PC-3 (cell line): ENCODE results near the gene APCDD1L. TPM values are rescaled to one million over a fixed set of nuclear protein-coding genes. Genes with fewer than 3 reads are reported as not detected.

ENCODE experiments used
- ATAC-seq: fragments of 200-7000 bp; cut with Tn5 transposase; 2 replicates; pipeline ENCODE4 v1.9.1; 2020; ENCODE audit warnings: mild to moderate bottlenecking, moderate library complexity
- BruUV-seq: library from RNA; stranded (reverse); fragments of 400-500 nt; replicated peaks from 2 replicates; lab custom pipeline; 2021; lab: Mats Ljungman, UMichigan
- CTCF ChIA-PET: fragments of 300-600 bp; sonication (Branson Sonifier 250); formaldehyde crosslinking; loops from one replicate; lab custom pipeline; 2022; ENCODE audit warnings: antibody characterized with exemption; lab: Charles Lee
- POLR2A ChIA-PET: fragments of 300-600 bp; sonication (Branson Sonifier 250); formaldehyde crosslinking; loops from one replicate; lab custom pipeline; 2022; ENCODE audit warnings: antibody characterized with exemption; ENCODE audit not compliant: unreplicated experiment; lab: Charles Lee
- DNase-seq: peaks from one replicate; pipeline ENCODE4 v3.0.0-alpha.2; 2015
- H2AFZ ChIP-seq: fragments of 300-600 bp; sonication (generic); 2 replicates; pipeline ENCODE4 v1.6.0; 2016; ENCODE audit warnings: antibody characterized with exemption, low read length
- H3F3A ChIP-seq: fragments of 300-600 bp; sonication (generic); one replicate; pipeline ENCODE4 v1.6.0; 2017; ENCODE audit warnings: antibody characterized with exemption, low read length, control low read depth, mild to moderate bottlenecking; ENCODE audit not compliant: unreplicated experiment
- H3K27ac ChIP-seq: fragments of 300-600 bp; sonication (generic); 2 replicates; pipeline ENCODE4 v1.5.1; 2016; ENCODE audit warnings: mild to moderate bottlenecking, low read length
- H3K27me3 ChIP-seq: fragments of 300-600 bp; sonication (generic); 2 replicates; pipeline ENCODE4 v1.6.1; 2016; ENCODE audit warnings: low read length, mixed read lengths
- H3K36me3 ChIP-seq: fragments of 300-600 bp; sonication (generic); 2 replicates; pipeline ENCODE4 v1.6.1; 2016; ENCODE audit warnings: low read depth, mixed run types, low read length, mixed read lengths
- H3K4me1 ChIP-seq: fragments of 300-600 bp; sonication (generic); 2 replicates; pipeline ENCODE4 v1.5.1; 2016; ENCODE audit warnings: low read length; ENCODE audit not compliant: insufficient read depth
- H3K4me2 ChIP-seq: fragments of 300-600 bp; sonication (generic); 2 replicates; pipeline ENCODE4 v1.6.0; 2016; ENCODE audit warnings: low read length
- H3K4me3 ChIP-seq: fragments of 300-600 bp; sonication (generic); 2 replicates; pipeline ENCODE4 v1.5.1; 2016; ENCODE audit warnings: mild to moderate bottlenecking, low read length, mixed read lengths
- H3K79me2 ChIP-seq: fragments of 300-600 bp; sonication (generic); 2 replicates; pipeline ENCODE4 v1.6.1; 2017; ENCODE audit warnings: low read length, mixed read lengths
- H3K9ac ChIP-seq: fragments of 300-600 bp; sonication (generic); 2 replicates; pipeline ENCODE4 v1.6.0; 2016; ENCODE audit warnings: mild to moderate bottlenecking, low read length
- H3K9me2 ChIP-seq: fragments of 300-600 bp; sonication (generic); replicated peaks from 2 replicates; pipeline ENCODE4 v1.6.1; 2016; ENCODE audit warnings: mixed run types, low read length, mixed read lengths
- H3K9me3 ChIP-seq: fragments of 300-600 bp; sonication (generic); 2 replicates; pipeline ENCODE4 v1.6.1; 2016; ENCODE audit warnings: low read length, mixed read lengths
- H4K20me1 ChIP-seq: fragments of 300-600 bp; sonication (generic); 2 replicates; pipeline ENCODE4 v1.6.1; 2016; ENCODE audit warnings: low read length, mixed read lengths
- EZH2 ChIP-seq: fragments of 300-600 bp; sonication (generic); IDR thresholded peaks from one replicate; pipeline ENCODE4 v1.6.1; 2017; ENCODE audit warnings: antibody characterized with exemption, mild to moderate bottlenecking, low read length; ENCODE audit not compliant: unreplicated experiment
- EZH2phosphoT487 ChIP-seq: fragments of 300-600 bp; sonication (generic); IDR thresholded peaks from 2 replicates; pipeline ENCODE4 v1.6.1; 2018; ENCODE audit warnings: mild to moderate bottlenecking, antibody characterized with exemption, low read length, borderline replicate concordance
- intact Hi-C: fragments of 100-400 bp; cut with micrococcal nuclease; formaldehyde crosslinking; loops from 2 replicates; pipeline ENCODE4 v1.9.0; 2023
- total RNA-seq: library from RNA; depleted of rRNA; stranded (reverse); fragments of >200 nt; gene quantifications from 2 replicates; pipeline ENCODE4 v1.2.3, GENCODE V29; 2014
- TF ChIP-seq, protein P1 (sequence below): fragments of 300-600 bp; sonication (generic); conservative IDR thresholded peaks from 2 replicates; pipeline ENCODE4 v1.5.1; 2017; ENCODE audit warnings: antibody characterized with exemption, low read depth, mild to moderate bottlenecking, low read length

The APCDD1L gene
- total RNA-seq, 1 experiment from 2014 or later, result 2.0 TPM

DNA sequence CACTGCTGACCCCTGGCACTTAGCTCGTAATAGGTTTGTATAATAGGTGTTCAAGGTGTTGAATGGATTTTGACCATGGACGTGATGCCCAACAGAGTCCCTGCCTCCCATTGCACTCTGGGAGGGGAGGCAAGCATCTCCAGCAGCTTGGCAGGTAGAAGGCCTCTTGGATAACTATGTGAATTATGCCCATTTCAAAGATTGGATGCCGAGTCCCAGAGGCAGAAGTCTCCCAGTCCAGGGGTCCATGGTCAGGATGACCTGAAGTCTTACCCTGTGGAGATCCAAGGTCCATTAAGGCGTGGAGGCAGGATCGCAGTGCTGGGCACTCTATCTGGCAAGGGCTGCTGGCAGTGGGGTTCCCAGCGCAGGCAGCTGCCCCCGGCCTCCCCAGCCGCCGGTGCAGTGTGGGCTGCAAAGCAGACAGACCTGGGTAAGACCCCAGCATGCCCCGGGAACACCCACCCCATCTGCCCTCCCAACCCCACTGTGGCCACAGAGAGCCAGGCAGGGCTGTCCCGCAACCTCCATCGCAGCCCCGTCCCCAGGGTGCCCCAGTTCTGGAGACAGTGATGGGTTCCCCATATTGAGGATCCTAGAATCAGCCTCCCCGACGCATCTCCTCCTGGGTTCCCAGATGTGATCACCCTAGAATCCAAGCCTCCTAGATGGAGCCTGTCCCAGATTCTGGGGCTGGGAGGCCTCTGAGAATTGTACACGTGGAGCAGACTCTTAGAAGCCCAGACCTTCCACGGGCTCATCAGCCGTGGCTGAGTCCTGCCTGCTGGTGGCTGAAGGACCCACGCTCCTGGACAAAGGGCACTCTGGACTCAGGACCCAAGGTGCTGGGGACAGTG lies 44.6 kb downstream of the APCDD1L start:
- Histone ChIP-seq H3K27ac (no peak overlapping the region), H3K4me1 (no peaks in the 10 kb centered on the region), H3K9ac (no peak overlapping the region), H3K9me3 (no peaks in the 10 kb centered on the region), H3F3A (no peaks in the 10 kb centered on the region), H3K9me2 (no peaks in the 10 kb centered on the region), H3K4me3 (no peak overlapping the region), H4K20me1 (no peaks in the 10 kb centered on the region), H3K36me3 (no peaks in the 10 kb centered on the region), H3K79me2 (no peaks in the 10 kb centered on the region), H3K27me3 (no peaks in the 10 kb centered on the region), H3K4me2 (no peak overlapping the region), H2AFZ (no peak overlapping the region)
- CTCF ChIA-PET, result no interaction called here
- TF ChIP-seq, protein P1, sequence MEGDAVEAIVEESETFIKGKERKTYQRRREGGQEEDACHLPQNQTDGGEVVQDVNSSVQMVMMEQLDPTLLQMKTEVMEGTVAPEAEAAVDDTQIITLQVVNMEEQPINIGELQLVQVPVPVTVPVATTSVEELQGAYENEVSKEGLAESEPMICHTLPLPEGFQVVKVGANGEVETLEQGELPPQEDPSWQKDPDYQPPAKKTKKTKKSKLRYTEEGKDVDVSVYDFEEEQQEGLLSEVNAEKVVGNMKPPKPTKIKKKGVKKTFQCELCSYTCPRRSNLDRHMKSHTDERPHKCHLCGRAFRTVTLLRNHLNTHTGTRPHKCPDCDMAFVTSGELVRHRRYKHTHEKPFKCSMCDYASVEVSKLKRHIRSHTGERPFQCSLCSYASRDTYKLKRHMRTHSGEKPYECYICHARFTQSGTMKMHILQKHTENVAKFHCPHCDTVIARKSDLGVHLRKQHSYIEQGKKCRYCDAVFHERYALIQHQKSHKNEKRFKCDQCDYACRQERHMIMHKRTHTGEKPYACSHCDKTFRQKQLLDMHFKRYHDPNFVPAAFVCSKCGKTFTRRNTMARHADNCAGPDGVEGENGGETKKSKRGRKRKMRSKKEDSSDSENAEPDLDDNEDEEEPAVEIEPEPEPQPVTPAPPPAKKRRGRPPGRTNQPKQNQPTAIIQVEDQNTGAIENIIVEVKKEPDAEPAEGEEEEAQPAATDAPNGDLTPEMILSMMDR, result no peak
- TF ChIP-seq EZH2 (no peak), EZH2phosphoT487 (no peak)
- intact Hi-C loops, result no loop called here
- POLR2A ChIA-PET, result no interaction called here
- DNase-seq (no peak), ATAC-seq (no peak)
- BruUV-seq, result no TSS peak

DNA sequence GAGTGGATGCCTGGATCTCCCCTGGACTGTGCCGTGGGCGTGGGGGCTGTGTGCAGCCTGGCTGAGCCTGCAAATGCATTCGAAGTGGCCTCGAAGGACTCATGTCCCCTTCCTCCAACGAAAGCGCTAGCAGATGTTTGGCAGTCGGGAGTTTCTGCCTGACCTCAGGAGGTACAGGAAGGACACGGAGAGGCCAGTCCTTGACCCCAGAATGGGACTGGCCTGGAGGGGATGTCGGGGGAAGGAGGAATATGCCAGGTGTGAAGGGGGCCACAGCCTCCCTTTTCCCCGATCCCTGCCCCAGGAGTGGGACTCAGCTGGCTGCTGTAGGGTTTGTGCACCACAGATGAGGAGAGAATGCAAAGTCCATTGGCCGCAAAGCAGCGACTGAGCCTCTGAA lies 45.6 kb downstream of the APCDD1L start:
- Histone ChIP-seq H3F3A (no peaks in the 10 kb centered on the region), H3K79me2 (no peaks in the 10 kb centered on the region), H3K36me3 (no peaks in the 10 kb centered on the region), H3K4me1 (no peaks in the 10 kb centered on the region), H2AFZ (no peak overlapping the region), H3K9me2 (no peaks in the 10 kb centered on the region), H3K4me3 (no peak overlapping the region), H3K9ac (no peak overlapping the region), H3K27ac (no peak overlapping the region), H3K4me2 (no peak overlapping the region), H4K20me1 (no peaks in the 10 kb centered on the region), H3K9me3 (no peaks in the 10 kb centered on the region), H3K27me3 (no peaks in the 10 kb centered on the region)
- TF ChIP-seq EZH2phosphoT487 (no peak), EZH2 (no peak)
- TF ChIP-seq, protein P1, result no peak
- CTCF ChIA-PET, result no interaction called here
- intact Hi-C loops, result no loop called here
- ATAC-seq, result no peak
- DNase-seq, result no peak
- POLR2A ChIA-PET, result no interaction called here
- no TSS peak for BruUV-seq
